ENCODE data around the gene CHD8.

The CHD8 gene

DNA sequence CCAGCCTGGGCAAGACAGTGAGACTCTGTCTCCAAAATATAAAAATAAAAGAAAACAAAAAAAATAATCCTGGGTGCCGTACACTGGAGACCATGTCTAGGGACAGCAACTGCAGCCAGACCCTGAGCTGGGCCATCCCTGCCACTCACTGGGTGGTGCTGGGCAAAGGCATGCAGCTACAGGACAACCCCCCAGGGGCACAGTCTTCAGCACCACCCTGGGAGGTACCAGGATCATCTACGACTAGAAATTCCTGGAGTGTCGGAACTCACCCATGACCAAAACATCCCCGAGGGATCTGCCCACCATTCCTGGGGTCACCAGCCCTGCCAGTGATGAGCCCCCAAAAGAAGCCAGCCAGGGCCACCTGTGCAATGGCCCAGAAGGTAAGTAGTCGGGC is 36.4 kb downstream of the CHD8 start:
- no peak for TF ChIP-seq EZH2phosphoT487 (IDR thresholded peaks at IDR 0.05; ENCODE audit: borderline replicate concordance)
- TF ChIP-seq, protein P1, sequence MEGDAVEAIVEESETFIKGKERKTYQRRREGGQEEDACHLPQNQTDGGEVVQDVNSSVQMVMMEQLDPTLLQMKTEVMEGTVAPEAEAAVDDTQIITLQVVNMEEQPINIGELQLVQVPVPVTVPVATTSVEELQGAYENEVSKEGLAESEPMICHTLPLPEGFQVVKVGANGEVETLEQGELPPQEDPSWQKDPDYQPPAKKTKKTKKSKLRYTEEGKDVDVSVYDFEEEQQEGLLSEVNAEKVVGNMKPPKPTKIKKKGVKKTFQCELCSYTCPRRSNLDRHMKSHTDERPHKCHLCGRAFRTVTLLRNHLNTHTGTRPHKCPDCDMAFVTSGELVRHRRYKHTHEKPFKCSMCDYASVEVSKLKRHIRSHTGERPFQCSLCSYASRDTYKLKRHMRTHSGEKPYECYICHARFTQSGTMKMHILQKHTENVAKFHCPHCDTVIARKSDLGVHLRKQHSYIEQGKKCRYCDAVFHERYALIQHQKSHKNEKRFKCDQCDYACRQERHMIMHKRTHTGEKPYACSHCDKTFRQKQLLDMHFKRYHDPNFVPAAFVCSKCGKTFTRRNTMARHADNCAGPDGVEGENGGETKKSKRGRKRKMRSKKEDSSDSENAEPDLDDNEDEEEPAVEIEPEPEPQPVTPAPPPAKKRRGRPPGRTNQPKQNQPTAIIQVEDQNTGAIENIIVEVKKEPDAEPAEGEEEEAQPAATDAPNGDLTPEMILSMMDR (conservative IDR thresholded peaks at IDR 0.05; ENCODE audit: low read length) = no peak
- Histone ChIP-seq H3K4me1 (ENCODE audit: insufficient read depth, low read length, poor library complexity, severe bottlenecking) (no peaks in the 10 kb centered on the region), H3K4me3 (ENCODE audit: low read length, poor library complexity, severe bottlenecking) (no peak overlapping the region), H3K9me2 (replicated peaks; ENCODE audit: low read depth, low read length) (no peaks in the 10 kb centered on the region), H3K4me2 (ENCODE audit: low read depth, low read length, poor library complexity, severe bottlenecking) (no peak overlapping the region), H2AFZ (ENCODE audit: low read length) (no peak overlapping the region), H3K9ac (ENCODE audit: low read depth, low read length, poor library complexity, severe bottlenecking) (no peak overlapping the region), H3K36me3 (ENCODE audit: insufficient read depth, low read length) (peaks cover 66% of the 10 kb centered on the region; the same call in 1 of the 2 replicates), H4K20me1 (ENCODE audit: insufficient read depth, low read length, poor library complexity, severe bottlenecking) (no peaks in the 10 kb centered on the region), H3K9me3 (ENCODE audit: insufficient read depth, low read depth, low read length) (no peaks in the 10 kb centered on the region), H3F3A (ENCODE audit: low read depth) (no peaks in the 10 kb centered on the region), H3K27me3 (ENCODE audit: insufficient read depth, low read length, poor library complexity, severe bottlenecking) (no peaks in the 10 kb centered on the region), H3K79me2 (ENCODE audit: insufficient read depth, low read length) (no peaks in the 10 kb centered on the region)

DNA sequence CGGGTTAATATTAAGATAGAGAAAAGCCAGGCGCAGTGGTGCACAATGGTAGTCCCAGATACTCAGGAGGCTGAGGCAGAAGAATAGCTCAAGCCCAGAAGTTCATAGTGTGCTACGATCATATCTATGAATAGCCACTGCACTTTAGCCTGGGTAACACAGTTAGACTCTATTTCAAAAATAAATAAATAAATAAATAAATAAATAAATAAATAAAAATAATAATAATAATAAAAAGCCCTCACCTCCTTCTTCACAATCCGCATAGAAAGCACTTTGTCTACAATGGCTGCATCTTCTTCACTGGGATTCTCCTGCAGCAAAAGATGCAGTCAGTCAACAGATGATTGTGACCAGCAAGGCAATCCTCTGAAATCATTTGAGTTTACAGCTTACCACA is 40.6 kb downstream of the CHD8 start:
- Histone ChIP-seq H3K36me3 (ENCODE audit: insufficient read depth, low read length) (peaks cover 68% of the 10 kb centered on the region; the same call in 1 of the 2 replicates), H3K4me3 (ENCODE audit: low read length, poor library complexity, severe bottlenecking) (no peak overlapping the region), H3K9me2 (replicated peaks; ENCODE audit: low read depth, low read length) (no peaks in the 10 kb centered on the region), H4K20me1 (ENCODE audit: insufficient read depth, low read length, poor library complexity, severe bottlenecking) (no peaks in the 10 kb centered on the region), H2AFZ (ENCODE audit: low read length) (no peak overlapping the region), H3F3A (ENCODE audit: low read depth) (no peaks in the 10 kb centered on the region), H3K4me2 (ENCODE audit: low read depth, low read length, poor library complexity, severe bottlenecking) (no peak overlapping the region), H3K79me2 (ENCODE audit: insufficient read depth, low read length) (no peaks in the 10 kb centered on the region), H3K9ac (ENCODE audit: low read depth, low read length, poor library complexity, severe bottlenecking) (no peak overlapping the region), H3K27me3 (ENCODE audit: insufficient read depth, low read length, poor library complexity, severe bottlenecking) (no peaks in the 10 kb centered on the region), H3K9me3 (ENCODE audit: insufficient read depth, low read depth, low read length) (no peaks in the 10 kb centered on the region), H3K4me1 (ENCODE audit: insufficient read depth, low read length, poor library complexity, severe bottlenecking) (no peaks in the 10 kb centered on the region)
- no peak for TF ChIP-seq EZH2phosphoT487 (IDR thresholded peaks at IDR 0.05; ENCODE audit: borderline replicate concordance)
- TF ChIP-seq, protein P1 (conservative IDR thresholded peaks at IDR 0.05; ENCODE audit: low read length) = no peak

DNA sequence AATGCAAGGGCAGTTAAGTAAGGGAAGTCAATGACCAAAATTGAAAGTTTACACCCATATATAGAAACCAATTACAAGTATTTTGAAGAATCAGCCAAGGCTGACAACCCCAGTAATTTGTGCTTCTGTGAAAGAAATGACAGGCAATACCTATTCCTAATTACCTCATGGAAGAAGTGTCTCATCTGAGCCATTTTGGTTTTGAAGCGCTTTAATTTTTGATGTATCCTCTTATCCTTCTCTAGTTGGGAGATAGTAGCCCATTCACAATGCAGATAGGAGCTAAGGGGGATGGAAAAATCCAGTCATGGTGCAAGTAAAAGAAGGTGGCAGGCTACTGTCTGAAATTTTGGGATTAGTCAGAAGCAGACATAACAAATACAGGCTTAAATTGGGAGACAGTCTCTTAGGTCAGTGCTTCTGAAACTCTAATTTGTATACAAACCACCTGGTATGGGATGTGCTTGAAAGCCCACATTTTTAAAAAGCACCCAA is 41.7 kb downstream of the CHD8 start:
- H2AFZ ChIP-seq (ENCODE audit: low read length) = no peak overlapping the region
- H4K20me1 ChIP-seq (ENCODE audit: insufficient read depth, low read length, poor library complexity, severe bottlenecking) = no peaks in the 10 kb centered on the region
- peaks cover 71% of the 10 kb centered on the region; the same call in 1 of the 2 replicates for H3K36me3 ChIP-seq (ENCODE audit: insufficient read depth, low read length)
- H3F3A ChIP-seq (ENCODE audit: low read depth) = no peaks in the 10 kb centered on the region
- no peaks in the 10 kb centered on the region for H3K9me2 ChIP-seq (replicated peaks; ENCODE audit: low read depth, low read length)
- H3K9me3 ChIP-seq (ENCODE audit: insufficient read depth, low read depth, low read length) = no peaks in the 10 kb centered on the region
- H3K27me3 ChIP-seq (ENCODE audit: insufficient read depth, low read length, poor library complexity, severe bottlenecking) = no peaks in the 10 kb centered on the region
- H3K4me2 ChIP-seq (ENCODE audit: low read depth, low read length, poor library complexity, severe bottlenecking) = no peak overlapping the region
- no peaks in the 10 kb centered on the region for H3K4me1 ChIP-seq (ENCODE audit: insufficient read depth, low read length, poor library complexity, severe bottlenecking)
- no peaks in the 10 kb centered on the region for H3K79me2 ChIP-seq (ENCODE audit: insufficient read depth, low read length)
- no peak overlapping the region for H3K9ac ChIP-seq (ENCODE audit: low read depth, low read length, poor library complexity, severe bottlenecking)
- no peak overlapping the region for H3K4me3 ChIP-seq (ENCODE audit: low read length, poor library complexity, severe bottlenecking)
- no peak for TF ChIP-seq EZH2phosphoT487 (IDR thresholded peaks at IDR 0.05; ENCODE audit: borderline replicate concordance)
- TF ChIP-seq, protein P1 (conservative IDR thresholded peaks at IDR 0.05; ENCODE audit: low read length) = no peak
